ENCODE measurements around the gene TTC8.

The TTC8 gene

GRCh38 chr14:88824314-88825077 lies at the start of gene TTC8 (continued):
- peak; percentile 53; the same call in 1 of the 2 replicates for TF ChIP-seq GLIS2 (tag by site-specific recombination; IDR thresholded peaks at IDR 0.05)
- TF ChIP-seq ZNF777 (tag by site-specific recombination; IDR thresholded peaks at IDR 0.05; ENCODE audit: borderline replicate concordance), result peak; percentile 40; the same call in 1 of the 2 replicates
- no peak for TF ChIP-seq ZNF23 (tag by site-specific recombination; IDR thresholded peaks at IDR 0.05; ENCODE audit: borderline replicate concordance)
- TF ChIP-seq ZBTB26 (tag by site-specific recombination; optimal IDR thresholded peaks at IDR 0.05), result peak; percentile 24
- peak; percentile 14; the same call in 1 of the 2 replicates for TF ChIP-seq ZIC2 (tag by site-specific recombination; IDR thresholded peaks at IDR 0.05)
- TF ChIP-seq PBX3 (CRISPR knock-in tag; IDR thresholded peaks at IDR 0.05), result no peak
- TF ChIP-seq ZBTB48 (tag by site-specific recombination; IDR thresholded peaks at IDR 0.05), result no peak
- TF ChIP-seq IKZF3 (tag by site-specific recombination; IDR thresholded peaks at IDR 0.05), result no peak
- no peak for TF ChIP-seq TCF7L2 (IDR thresholded peaks at IDR 0.05; ENCODE audit: borderline replicate concordance, low read depth, low read length)
- no peak for TF ChIP-seq BCL11B (tag by site-specific recombination; IDR thresholded peaks at IDR 0.05; ENCODE audit: low read depth)
- TF ChIP-seq ZNF521 (tag by site-specific recombination; IDR thresholded peaks at IDR 0.05), result no peak
- peak; percentile 47 for TF ChIP-seq SP3 (tag by site-specific recombination; IDR thresholded peaks at IDR 0.05)
- TF ChIP-seq ZNF501 (tag by site-specific recombination; IDR thresholded peaks at IDR 0.05), result peak; percentile 74; the same call in 1 of the 2 replicates
- 0 out of 2 replicates have a peak, but pooled peaks have one; percentile 12 for TF ChIP-seq ZNF660 (tag by site-specific recombination; IDR thresholded peaks at IDR 0.05)
- TF ChIP-seq ZBTB6 (tag by site-specific recombination; IDR thresholded peaks at IDR 0.05), result peak; percentile 100
- TF ChIP-seq ZNF341 (tag by site-specific recombination; IDR thresholded peaks at IDR 0.05; ENCODE audit: low read depth), result peak; percentile 36; the same call in 1 of the 2 replicates
- 0 out of 2 replicates have a peak, but pooled peaks have one; percentile 37 for TF ChIP-seq ZNF692 (tag by site-specific recombination; IDR thresholded peaks at IDR 0.05)
- TF ChIP-seq ZNF423 (tag by site-specific recombination; IDR thresholded peaks at IDR 0.05), result no peak
- TF ChIP-seq ZXDB (tag by site-specific recombination; IDR thresholded peaks at IDR 0.05), result 0 out of 2 replicates have a peak, but pooled peaks have one; percentile 48
- no peak for TF ChIP-seq ZNF239 (tag by site-specific recombination; IDR thresholded peaks at IDR 0.05)
- 0 out of 2 replicates have a peak, but pooled peaks have one; percentile 49 for TF ChIP-seq KLF8 (tag by site-specific recombination; IDR thresholded peaks at IDR 0.05)

- Histone ChIP-seq H3K36me3 (ENCODE audit: control insufficient read depth in 2 of 2, insufficient read depth in 1 of 2, low read length in 2 of 2) (no peaks in the 10 kb centered on the region), H3K9me3 (ENCODE audit: control insufficient read depth, insufficient read depth, low read depth, low read length) (no peaks in the 10 kb centered on the region), H3K4me1 (ENCODE audit: control insufficient read depth, insufficient read depth, low read length) (no peaks in the 10 kb centered on the region), H3K4me3 (ENCODE audit: low read depth, low read length) (no peak overlapping the region), H3K27ac (ENCODE audit: extremely low read depth, low read depth, low read length) (no peak overlapping the region)
- ChIA-PET CTCF (no interaction called here), POLR2A (no interaction called here)
- TF ChIP-seq FEZF1 (tag by site-specific recombination; IDR thresholded peaks at IDR 0.05) (no peak), ZNF121 (tag by site-specific recombination; IDR thresholded peaks at IDR 0.05) (no peak), GLIS2 (tag by site-specific recombination; IDR thresholded peaks at IDR 0.05) (no peak), ZNF629 (tag by site-specific recombination; IDR thresholded peaks at IDR 0.05) (no peak), ZEB2 (tag by site-specific recombination; IDR thresholded peaks at IDR 0.05) (no peak), TRIM28 (IDR thresholded peaks at IDR 0.05; ENCODE audit: borderline replicate concordance, low read length) (no peak), ZNF223 (tag by site-specific recombination; IDR thresholded peaks at IDR 0.05) (no peak), SP7 (tag by site-specific recombination; IDR thresholded peaks at IDR 0.05) (no peak), ZNF704 (tag by site-specific recombination; IDR thresholded peaks at IDR 0.05) (no peak), ZNF544 (tag by site-specific recombination; IDR thresholded peaks at IDR 0.05) (no peak), SCRT1 (tag by site-specific recombination; IDR thresholded peaks at IDR 0.05; ENCODE audit: borderline replicate concordance) (no peak), ZNF140 (tag by site-specific recombination; IDR thresholded peaks at IDR 0.05) (no peak)
Measured at GRCh38 chr14:88775532-88775931, 48.9 kb upstream of the TTC8 start.

Measured in HEK293 (cell line).